ENCODE data around the gene M1AP. TPM values are rescaled to one million over a fixed set of nuclear protein-coding genes. Genes with fewer than 3 reads are reported as not detected.

Gene M1AP
- total and polyA plus RNA-seq, 9 of the 15 experiments (the other 6 are each of a cell fraction or from before 2014, with no cell fraction given): 0.06 to 0.33 (median 0.11) TPM; not detected in 4

GRCh38 chr2:74529357-74530238, 118.5 kb downstream of the M1AP start, which contains the start of the genes AUP1 and HTRA2 (continued):
- TF ChIP-seq C11orf30 (IDR thresholded peaks at IDR 0.05; ENCODE audit: low read depth): peak; percentile 96
- peak; percentile 87 to 92 for TF ChIP-seq SIX5 (IDR thresholded peaks at IDR 0.05; ENCODE audit: borderline replicate concordance in 1 of 2, insufficient read depth in 1 of 2, low read depth in 1 of 2, low read length in 2 of 2)
- TF ChIP-seq CHD2 (IDR thresholded peaks at IDR 0.05; ENCODE audit: low read depth, low read length): peak; percentile 43; the same call in 1 of the 2 replicates
- peak; percentile 80 for TF ChIP-seq ELF2 (CRISPR knock-in tag; IDR thresholded peaks at IDR 0.05)
- no peak for TF ChIP-seq FOXM1 (IDR thresholded peaks at IDR 0.05; ENCODE audit: low read depth)
- no peak for TF ChIP-seq FOXM1 (CRISPR knock-in tag; IDR thresholded peaks at IDR 0.05; ENCODE audit: low read depth)
- no peak for TF ChIP-seq CSDE1 (IDR thresholded peaks at IDR 0.05)
- TF ChIP-seq PHB (CRISPR knock-in tag; IDR thresholded peaks at IDR 0.05): 0 out of 2 replicates have a peak, but pooled peaks have one; percentile 61
- TF ChIP-seq NEUROD1 (IDR thresholded peaks at IDR 0.05; ENCODE audit: borderline replicate concordance, low read depth, low read length, partially characterized antibody): peak; percentile 27
- TF ChIP-seq LARP7 (IDR thresholded peaks at IDR 0.05): 0 out of 2 replicates have a peak, but pooled peaks have one; percentile 9
- peak; percentile 39; the same call in 1 of the 2 replicates for TF ChIP-seq HDAC2 (IDR thresholded peaks at IDR 0.05)
- TF ChIP-seq RAD21 (CRISPR knock-in tag; conservative IDR thresholded peaks at IDR 0.05 in 1 of 2, IDR thresholded peaks at IDR 0.05 in 1 of 2): no peak
- TF ChIP-seq ZNF134 (CRISPR knock-in tag; conservative IDR thresholded peaks at IDR 0.05): no peak
- no peak for TF ChIP-seq RBM39 (optimal IDR thresholded peaks at IDR 0.05; ENCODE audit: low read depth, low read length)
- TF ChIP-seq PKNOX1 (IDR thresholded peaks at IDR 0.05): 0 out of 2 replicates have a peak, but pooled peaks have one; percentile 18
- TF ChIP-seq SAP30 (IDR thresholded peaks at IDR 0.05; ENCODE audit: borderline replicate concordance, insufficient read depth, low read depth, low read length, poor library complexity, severe bottlenecking): peak; percentile 81
- peak; percentile 35 for TF ChIP-seq BRD9 (IDR thresholded peaks at IDR 0.05; ENCODE audit: low read depth, partially characterized antibody)
- no peak for TF ChIP-seq NR1H2 (CRISPR knock-in tag; IDR thresholded peaks at IDR 0.05)
- TF ChIP-seq RNF2 (IDR thresholded peaks at IDR 0.05): peak; percentile 48; the same call in 1 of the 2 replicates
- TF ChIP-seq BCL6 (CRISPR knock-in tag; IDR thresholded peaks at IDR 0.05): no peak
- peak; percentile 32 to 61; a peak in 2 of 4 replicates for TF ChIP-seq NONO (IDR thresholded peaks at IDR 0.05; ENCODE audit: low read depth in 2 of 2, low read length in 1 of 2)
- peak; percentile 85; the same call in 1 of the 2 replicates for TF ChIP-seq CBX1 (IDR thresholded peaks at IDR 0.05; ENCODE audit: low read depth)
- TF ChIP-seq PRDM10 (IDR thresholded peaks at IDR 0.05; ENCODE audit: partially characterized antibody): peak; percentile 44
- TF ChIP-seq HDAC1 (IDR thresholded peaks at IDR 0.05): peak in 1 of 2 experiments; percentile 82; a peak in 2 of 4 replicates
- peak; percentile 74 for TF ChIP-seq L3MBTL2 (IDR thresholded peaks at IDR 0.05)
